HepG2 (cell line): ENCODE results near the gene LRRC10B. TPM values are rescaled to one million over a fixed set of nuclear protein-coding genes. Genes with fewer than 3 reads are reported as not detected.

ENCODE experiments used
- CREM ChIP-seq, 2 experiments: sonication (generic) in 1 of 2; formaldehyde crosslinking in 1 of 2; IDR thresholded peaks; 2 replicates each; pipeline versions ENCODE4 v1.4.0 to v1.6.1; 2016 to 2020; ENCODE audit warnings: antibody characterized with exemption in 1 of 2, mild to moderate bottlenecking in 1 of 2, missing genetic modification reagents in 1 of 2
- MTF1 ChIP-seq: sonication (generic); formaldehyde crosslinking; IDR thresholded peaks from 2 replicates; pipeline ENCODE4 v1.5.0; 2020; ENCODE audit warnings: missing genetic modification reagents
- MZF1 ChIP-seq: sonication (generic); formaldehyde crosslinking; IDR thresholded peaks from 2 replicates; pipeline ENCODE4 v1.8.1; 2023; ENCODE audit warnings: mild to moderate bottlenecking, missing genetic modification reagents, borderline replicate concordance
- ZKSCAN8 ChIP-seq: IDR thresholded peaks from 2 replicates; pipeline ENCODE4 v1.6.1; 2016; ENCODE audit warnings: borderline replicate concordance, missing genetic modification reagents, missing compliant biosample characterization
- ZNF12 ChIP-seq: sonication (generic); formaldehyde crosslinking; IDR thresholded peaks from 2 replicates; pipeline ENCODE4 v1.5.0; 2020; ENCODE audit warnings: missing genetic modification reagents
- ZNF441 ChIP-seq: sonication (generic); formaldehyde crosslinking; IDR thresholded peaks from 2 replicates; pipeline ENCODE4 v1.7.0; 2021; ENCODE audit warnings: missing genetic modification reagents, borderline replicate concordance
- ZNF878 ChIP-seq: sonication (generic); formaldehyde crosslinking; IDR thresholded peaks from 2 replicates; pipeline ENCODE4 v1.8.1; 2023; ENCODE audit warnings: mild to moderate bottlenecking, missing genetic modification reagents, moderate library complexity
- ZSCAN30 ChIP-seq: sonication (generic); formaldehyde crosslinking; IDR thresholded peaks from 2 replicates; pipeline ENCODE4 v1.5.0; 2020; ENCODE audit warnings: mild to moderate bottlenecking, missing genetic modification reagents
- polyA plus RNA-seq, 8 experiments: library from polyadenylated mRNA; depleted of rRNA in 3 of 8; stranded (reverse) in 7 of 8; unstranded in 1 of 8; fragments of >200 nt; fragmentation: Illumina TruSeq in 4 of 8; extraction: Trizol in 4 of 8; gene quantifications; 2 replicates each; pipeline versions ENCODE4 v1.2.1 to v1.2.3, GENCODE V29; 2011 to 2016; ENCODE audit warnings: low read depth in 4 of 8, missing spikeins in 1 of 8, mixed read lengths in 1 of 8; ENCODE audit not compliant: insufficient read depth in 1 of 8
- total RNA-seq, 5 experiments: library from RNA; depleted of rRNA; stranded (reverse); fragments of >200 nt; fragmentation: Illumina TruSeq; extraction: Trizol; gene quantifications; 2 replicates each; pipeline ENCODE4 v1.2.3, GENCODE V29; 2016; ENCODE audit warnings: low read depth in 1 of 5
- TF ChIP-seq, protein P1 (sequence below): sonication (generic); formaldehyde crosslinking; IDR thresholded peaks from 2 replicates; pipeline ENCODE4 v1.4.0; 2020; ENCODE audit warnings: mild to moderate bottlenecking, missing genetic modification reagents, borderline replicate concordance
- TF ChIP-seq, protein P2 (sequence below): sonication (generic); formaldehyde crosslinking; IDR thresholded peaks from 2 replicates; pipeline ENCODE4 v1.5.0; 2020; ENCODE audit warnings: mild to moderate bottlenecking, missing genetic modification reagents
- TF ChIP-seq, protein P3 (sequence below): sonication (generic); formaldehyde crosslinking; IDR thresholded peaks from 2 replicates; pipeline ENCODE4 v1.8.0; 2023; ENCODE audit warnings: mild to moderate bottlenecking, missing genetic modification reagents
- TF ChIP-seq, protein P4 (sequence below): sonication (generic); formaldehyde crosslinking; IDR thresholded peaks from 2 replicates; pipeline ENCODE4 v1.5.1; 2020; ENCODE audit warnings: mild to moderate bottlenecking, missing genetic modification reagents
- TF ChIP-seq, protein P5 (sequence below): IDR thresholded peaks from 2 replicates; pipeline ENCODE4 v1.6.1; 2018; ENCODE audit warnings: missing genetic modification reagents

The LRRC10B gene
- total and polyA plus RNA-seq, 2 of the 13 experiments (the other 11 are each of a cell fraction or from before 2014, with no cell fraction given) = not detected

DNA sequence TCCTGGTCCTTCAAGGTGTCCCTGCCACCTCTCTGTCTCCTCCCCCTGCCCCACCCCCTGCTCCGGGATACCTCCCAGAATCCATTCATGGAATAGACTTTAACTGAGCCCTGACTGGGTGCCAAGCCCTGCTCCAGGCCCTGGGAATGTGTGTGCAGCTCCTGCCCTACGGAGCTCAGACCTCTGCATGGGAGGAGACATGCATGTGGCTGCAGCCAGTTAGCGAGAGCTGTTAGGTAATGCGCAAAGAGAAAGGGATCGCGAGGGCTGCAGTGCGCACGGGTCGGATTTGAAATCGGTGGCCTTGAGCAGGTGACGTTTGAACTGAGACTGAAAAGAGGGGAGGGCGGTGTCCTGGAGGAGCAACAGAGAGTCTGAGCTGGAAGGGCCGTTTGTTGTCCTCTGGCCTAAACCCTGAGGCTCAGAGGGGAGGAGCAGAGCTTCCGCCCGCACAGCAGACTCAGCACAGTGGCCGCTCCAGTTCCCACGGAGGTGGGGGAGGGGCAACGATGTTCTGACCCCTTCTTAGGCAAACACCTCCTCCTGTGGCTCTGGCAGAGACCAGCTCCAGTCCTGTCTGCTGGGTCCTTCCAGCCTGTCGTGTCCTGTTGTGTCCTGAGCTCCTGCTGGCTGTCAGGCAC lies 19.8 kb upstream of the LRRC10B start (continued):
- TF ChIP-seq, protein P1, sequence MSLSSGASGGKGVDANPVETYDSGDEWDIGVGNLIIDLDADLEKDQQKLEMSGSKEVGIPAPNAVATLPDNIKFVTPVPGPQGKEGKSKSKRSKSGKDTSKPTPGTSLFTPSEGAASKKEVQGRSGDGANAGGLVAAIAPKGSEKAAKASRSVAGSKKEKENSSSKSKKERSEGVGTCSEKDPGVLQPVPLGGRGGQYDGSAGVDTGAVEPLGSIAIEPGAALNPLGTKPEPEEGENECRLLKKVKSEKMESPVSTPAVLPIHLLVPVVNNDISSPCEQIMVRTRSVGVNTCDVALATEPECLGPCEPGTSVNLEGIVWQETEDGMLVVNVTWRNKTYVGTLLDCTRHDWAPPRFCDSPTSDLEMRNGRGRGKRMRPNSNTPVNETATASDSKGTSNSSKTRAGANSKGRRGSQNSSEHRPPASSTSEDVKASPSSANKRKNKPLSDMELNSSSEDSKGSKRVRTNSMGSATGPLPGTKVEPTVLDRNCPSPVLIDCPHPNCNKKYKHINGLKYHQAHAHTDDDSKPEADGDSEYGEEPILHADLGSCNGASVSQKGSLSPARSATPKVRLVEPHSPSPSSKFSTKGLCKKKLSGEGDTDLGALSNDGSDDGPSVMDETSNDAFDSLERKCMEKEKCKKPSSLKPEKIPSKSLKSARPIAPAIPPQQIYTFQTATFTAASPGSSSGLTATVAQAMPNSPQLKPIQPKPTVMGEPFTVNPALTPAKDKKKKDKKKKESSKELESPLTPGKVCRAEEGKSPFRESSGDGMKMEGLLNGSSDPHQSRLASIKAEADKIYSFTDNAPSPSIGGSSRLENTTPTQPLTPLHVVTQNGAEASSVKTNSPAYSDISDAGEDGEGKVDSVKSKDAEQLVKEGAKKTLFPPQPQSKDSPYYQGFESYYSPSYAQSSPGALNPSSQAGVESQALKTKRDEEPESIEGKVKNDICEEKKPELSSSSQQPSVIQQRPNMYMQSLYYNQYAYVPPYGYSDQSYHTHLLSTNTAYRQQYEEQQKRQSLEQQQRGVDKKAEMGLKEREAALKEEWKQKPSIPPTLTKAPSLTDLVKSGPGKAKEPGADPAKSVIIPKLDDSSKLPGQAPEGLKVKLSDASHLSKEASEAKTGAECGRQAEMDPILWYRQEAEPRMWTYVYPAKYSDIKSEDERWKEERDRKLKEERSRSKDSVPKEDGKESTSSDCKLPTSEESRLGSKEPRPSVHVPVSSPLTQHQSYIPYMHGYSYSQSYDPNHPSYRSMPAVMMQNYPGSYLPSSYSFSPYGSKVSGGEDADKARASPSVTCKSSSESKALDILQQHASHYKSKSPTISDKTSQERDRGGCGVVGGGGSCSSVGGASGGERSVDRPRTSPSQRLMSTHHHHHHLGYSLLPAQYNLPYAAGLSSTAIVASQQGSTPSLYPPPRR (CRISPR knock-in tag) = peak; percentile 32; the same call in 1 of the 2 replicates
- TF ChIP-seq, protein P2, sequence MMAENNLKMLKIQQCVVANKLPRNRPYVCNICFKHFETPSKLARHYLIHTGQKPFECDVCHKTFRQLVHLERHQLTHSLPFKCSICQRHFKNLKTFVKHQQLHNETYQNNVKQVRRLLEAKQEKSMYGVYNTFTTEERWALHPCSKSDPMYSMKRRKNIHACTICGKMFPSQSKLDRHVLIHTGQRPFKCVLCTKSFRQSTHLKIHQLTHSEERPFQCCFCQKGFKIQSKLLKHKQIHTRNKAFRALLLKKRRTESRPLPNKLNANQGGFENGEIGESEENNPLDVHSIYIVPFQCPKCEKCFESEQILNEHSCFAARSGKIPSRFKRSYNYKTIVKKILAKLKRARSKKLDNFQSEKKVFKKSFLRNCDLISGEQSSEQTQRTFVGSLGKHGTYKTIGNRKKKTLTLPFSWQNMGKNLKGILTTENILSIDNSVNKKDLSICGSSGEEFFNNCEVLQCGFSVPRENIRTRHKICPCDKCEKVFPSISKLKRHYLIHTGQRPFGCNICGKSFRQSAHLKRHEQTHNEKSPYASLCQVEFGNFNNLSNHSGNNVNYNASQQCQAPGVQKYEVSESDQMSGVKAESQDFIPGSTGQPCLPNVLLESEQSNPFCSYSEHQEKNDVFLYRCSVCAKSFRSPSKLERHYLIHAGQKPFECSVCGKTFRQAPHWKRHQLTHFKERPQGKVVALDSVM (CRISPR knock-in tag) = peak; percentile 56; the same call in 1 of the 2 replicates
- TF ChIP-seq CREM (IDR thresholded peaks at IDR 0.05) (peak; percentile 55), CREM (CRISPR knock-in tag; IDR thresholded peaks at IDR 0.05) (no peak), MZF1 (CRISPR knock-in tag) (no peak), ZNF441 (CRISPR knock-in tag) (peak; percentile 89), ZNF878 (no peak), ZNF12 (no peak), MTF1 (CRISPR knock-in tag) (no peak; the same call in 1 of the 2 replicates), ZKSCAN8 (CRISPR knock-in tag) (no peak), ZSCAN30 (CRISPR knock-in tag) (no peak)
- TF ChIP-seq, protein P3, sequence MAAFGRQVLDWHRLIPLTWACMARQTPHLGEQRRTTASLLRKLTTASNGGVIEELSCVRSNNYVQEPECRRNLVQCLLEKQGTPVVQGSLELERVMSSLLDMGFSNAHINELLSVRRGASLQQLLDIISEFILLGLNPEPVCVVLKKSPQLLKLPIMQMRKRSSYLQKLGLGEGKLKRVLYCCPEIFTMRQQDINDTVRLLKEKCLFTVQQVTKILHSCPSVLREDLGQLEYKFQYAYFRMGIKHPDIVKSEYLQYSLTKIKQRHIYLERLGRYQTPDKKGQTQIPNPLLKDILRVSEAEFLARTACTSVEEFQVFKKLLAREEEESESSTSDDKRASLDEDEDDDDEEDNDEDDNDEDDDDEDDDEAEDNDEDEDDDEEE = peak; percentile 57; the same call in 1 of the 2 replicates
- TF ChIP-seq, protein P4, sequence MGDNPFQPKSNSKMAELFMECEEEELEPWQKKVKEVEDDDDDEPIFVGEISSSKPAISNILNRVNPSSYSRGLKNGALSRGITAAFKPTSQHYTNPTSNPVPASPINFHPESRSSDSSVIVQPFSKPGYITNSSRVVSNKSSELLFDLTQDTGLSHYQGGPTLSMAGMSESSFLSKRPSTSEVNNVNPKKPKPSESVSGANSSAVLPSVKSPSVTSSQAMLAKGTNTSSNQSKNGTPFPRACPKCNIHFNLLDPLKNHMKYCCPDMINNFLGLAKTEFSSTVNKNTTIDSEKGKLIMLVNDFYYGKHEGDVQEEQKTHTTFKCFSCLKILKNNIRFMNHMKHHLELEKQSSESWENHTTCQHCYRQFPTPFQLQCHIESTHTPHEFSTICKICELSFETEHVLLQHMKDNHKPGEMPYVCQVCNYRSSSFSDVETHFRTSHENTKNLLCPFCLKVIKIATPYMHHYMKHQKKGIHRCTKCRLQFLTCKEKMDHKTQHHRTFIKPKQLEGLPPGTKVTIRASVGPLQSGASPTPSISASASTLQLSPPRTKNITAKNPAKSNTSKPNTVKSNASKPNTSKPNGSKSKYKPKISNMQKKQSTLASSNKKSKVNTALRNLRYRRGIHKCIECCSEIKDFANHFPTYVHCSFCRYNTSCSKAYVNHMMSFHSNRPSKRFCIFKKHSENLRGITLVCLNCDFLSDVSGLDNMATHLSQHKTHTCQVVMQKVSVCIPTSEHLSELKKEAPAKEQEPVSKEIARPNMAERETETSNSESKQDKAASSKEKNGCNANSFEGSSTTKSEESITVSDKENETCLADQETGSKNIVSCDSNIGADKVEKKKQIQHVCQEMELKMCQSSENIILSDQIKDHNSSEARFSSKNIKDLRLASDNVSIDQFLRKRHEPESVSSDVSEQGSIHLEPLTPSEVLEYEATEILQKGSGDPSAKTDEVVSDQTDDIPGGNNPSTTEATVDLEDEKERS (CRISPR knock-in tag) = no peak
- TF ChIP-seq, protein P5, sequence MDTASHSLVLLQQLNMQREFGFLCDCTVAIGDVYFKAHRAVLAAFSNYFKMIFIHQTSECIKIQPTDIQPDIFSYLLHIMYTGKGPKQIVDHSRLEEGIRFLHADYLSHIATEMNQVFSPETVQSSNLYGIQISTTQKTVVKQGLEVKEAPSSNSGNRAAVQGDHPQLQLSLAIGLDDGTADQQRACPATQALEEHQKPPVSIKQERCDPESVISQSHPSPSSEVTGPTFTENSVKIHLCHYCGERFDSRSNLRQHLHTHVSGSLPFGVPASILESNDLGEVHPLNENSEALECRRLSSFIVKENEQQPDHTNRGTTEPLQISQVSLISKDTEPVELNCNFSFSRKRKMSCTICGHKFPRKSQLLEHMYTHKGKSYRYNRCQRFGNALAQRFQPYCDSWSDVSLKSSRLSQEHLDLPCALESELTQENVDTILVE (CRISPR knock-in tag) = no peak
